ENCODE data around the gene TTLL5.

- TF ChIP-seq, protein P1, sequence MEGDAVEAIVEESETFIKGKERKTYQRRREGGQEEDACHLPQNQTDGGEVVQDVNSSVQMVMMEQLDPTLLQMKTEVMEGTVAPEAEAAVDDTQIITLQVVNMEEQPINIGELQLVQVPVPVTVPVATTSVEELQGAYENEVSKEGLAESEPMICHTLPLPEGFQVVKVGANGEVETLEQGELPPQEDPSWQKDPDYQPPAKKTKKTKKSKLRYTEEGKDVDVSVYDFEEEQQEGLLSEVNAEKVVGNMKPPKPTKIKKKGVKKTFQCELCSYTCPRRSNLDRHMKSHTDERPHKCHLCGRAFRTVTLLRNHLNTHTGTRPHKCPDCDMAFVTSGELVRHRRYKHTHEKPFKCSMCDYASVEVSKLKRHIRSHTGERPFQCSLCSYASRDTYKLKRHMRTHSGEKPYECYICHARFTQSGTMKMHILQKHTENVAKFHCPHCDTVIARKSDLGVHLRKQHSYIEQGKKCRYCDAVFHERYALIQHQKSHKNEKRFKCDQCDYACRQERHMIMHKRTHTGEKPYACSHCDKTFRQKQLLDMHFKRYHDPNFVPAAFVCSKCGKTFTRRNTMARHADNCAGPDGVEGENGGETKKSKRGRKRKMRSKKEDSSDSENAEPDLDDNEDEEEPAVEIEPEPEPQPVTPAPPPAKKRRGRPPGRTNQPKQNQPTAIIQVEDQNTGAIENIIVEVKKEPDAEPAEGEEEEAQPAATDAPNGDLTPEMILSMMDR (IDR thresholded peaks at IDR 0.05; ENCODE audit: low read depth, low read length, poor library complexity, severe bottlenecking) = no peak
- no peak for TF ChIP-seq EZH2phosphoT487 (IDR thresholded peaks at IDR 0.05; ENCODE audit: borderline replicate concordance, low read length)
Observed at GRCh38 chr14:75660238-75660629, 812 bp upstream of the TTLL5 start.

Data from DOHH2 (cell line).